D721Med (cell line): ENCODE data around the gene ANXA4.

Experiments
- DNase-seq: peaks from one replicate; pipeline ENCODE4 v3.0.0; 2011; ENCODE audit warnings: low spot score; ENCODE audit not compliant: insufficient read length
- FAIRE-seq: peaks from 2 replicates; lab custom pipeline; 2011; peaks lifted over from hg19 to GRCh38; lab: Jason Lieb, UNC
- CTCF ChIP-seq: IDR thresholded peaks from 2 replicates; pipeline ENCODE4 v1.5.1; 2012; ENCODE audit warnings: mild to moderate bottlenecking, control low read depth; ENCODE audit not compliant: insufficient read depth; ENCODE audit errors: missing control alignments

ANXA4 gene

GRCh38 chr2:69789175-69789721, 47.3 kb downstream of the ANXA4 start:
- FAIRE-seq (no peak), DNase-seq (no peak)
- no peak for TF ChIP-seq CTCF

- DNase-seq (no peak), FAIRE-seq (no peak)
- TF ChIP-seq CTCF: no peak
Measured at GRCh38 chr2:69789772-69790600, 48.1 kb downstream of the ANXA4 start.

- no peak for TF ChIP-seq CTCF
- FAIRE-seq (no peak), DNase-seq (no peak)
Measured at GRCh38 chr2:69790601-69790959, 48.6 kb downstream of the ANXA4 start.

GRCh38 chr2:69791045-69791444, 49.1 kb downstream of the ANXA4 start:
- no peak for TF ChIP-seq CTCF
- FAIRE-seq: no peak
- DNase-seq: no peak

GRCh38 chr2:69796174-69796573, 54.2 kb downstream of the ANXA4 start:
- no peak for TF ChIP-seq CTCF
- no peak for FAIRE-seq
- DNase-seq: no peak

GRCh38 chr2:69797235-69797634, 55.3 kb downstream of the ANXA4 start:
- no peak for TF ChIP-seq CTCF
- DNase-seq (no peak), FAIRE-seq (no peak)

- no peak for TF ChIP-seq CTCF
- DNase-seq: no peak
- no peak for FAIRE-seq
Measured at GRCh38 chr2:69797836-69798289, 55.9 kb downstream of the ANXA4 start.
